Coronary artery (tissue), 2 donors: ENCODE measurements around the gene FGGY.

Experiments
- DNase-seq: peaks from one replicate; pipeline ENCODE4 v3.0.0-alpha.2; 2017; ENCODE audit warnings: low spot score
- H3K27ac ChIP-seq, 2 donors: fragments of 200-600 bp; sonication (generic); one replicate each; pipeline ENCODE4 v1.5.1; 2016 to 2019
- H3K4me3 ChIP-seq: fragments of 200-600 bp; sonication (generic); 2 replicates; pipeline ENCODE4 v1.5.1; 2016; ENCODE audit warnings: mild to moderate bottlenecking, moderate library complexity
- CTCF ChIP-seq: fragments of 200-600 bp; sonication (generic); IDR thresholded peaks from one replicate; pipeline ENCODE4 v1.5.1; 2019; ENCODE audit warnings: antibody characterized with exemption

FGGY gene

DNA sequence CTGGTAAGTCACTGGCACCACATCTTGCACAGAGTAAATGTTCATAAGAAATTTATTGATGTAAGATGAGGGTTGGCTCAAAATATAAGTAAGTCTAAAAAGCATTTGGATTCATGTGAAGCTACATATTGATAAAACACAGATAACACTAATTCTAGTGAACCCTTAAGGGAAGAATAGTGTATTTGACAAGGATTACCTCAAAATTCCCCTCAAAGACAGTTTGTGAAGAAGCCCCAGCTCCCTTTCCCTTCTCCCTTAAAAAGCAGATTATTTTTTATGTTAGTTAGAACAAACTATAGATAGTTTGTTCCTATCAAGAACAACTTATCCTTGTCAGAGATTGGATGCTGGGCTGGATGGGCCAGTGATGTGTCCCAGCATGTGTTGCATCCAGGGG is 10.7 kb downstream of the FGGY start:
- TF ChIP-seq CTCF: no peak
- Histone ChIP-seq H3K4me3 (no peak overlapping the region), H3K27ac (no peak overlapping the region)
- DNase-seq: no peak

DNA sequence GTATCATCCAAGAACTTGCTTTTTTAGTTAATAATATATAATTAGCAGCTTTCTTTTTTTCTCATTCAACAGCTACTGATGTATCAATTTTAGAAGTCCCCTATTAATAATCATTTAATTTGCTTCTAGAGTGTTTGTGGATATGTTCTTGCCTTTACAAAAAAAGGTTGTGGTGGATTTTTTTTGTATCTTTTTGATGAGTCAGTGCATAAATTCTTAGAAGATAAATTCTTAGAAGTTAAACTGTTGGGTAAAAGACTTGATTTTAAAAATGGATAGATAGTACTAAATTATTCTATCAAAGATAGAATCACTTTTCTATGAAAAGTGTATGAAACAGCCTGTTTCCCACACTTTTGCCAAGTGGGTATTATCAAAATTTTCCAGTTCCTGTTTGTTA is 11.9 kb downstream of the FGGY start:
- no peak for DNase-seq
- TF ChIP-seq CTCF: no peak
- H3K27ac ChIP-seq: no peak overlapping the region
- no peak overlapping the region for H3K4me3 ChIP-seq

- no peak for DNase-seq
- no peak overlapping the region for H3K4me3 ChIP-seq
- no peak for TF ChIP-seq CTCF
- no peak overlapping the region for H3K27ac ChIP-seq
Measured at GRCh38 chr1:59309392-59309791, 12.5 kb downstream of the FGGY start.

GRCh38 chr1:59309795-59310548 is 13.1 kb downstream of the FGGY start:
- Histone ChIP-seq H3K4me3 (no peak overlapping the region), H3K27ac (no peak overlapping the region)
- TF ChIP-seq CTCF: no peak
- no peak for DNase-seq

- Histone ChIP-seq H3K27ac (no peak overlapping the region), H3K4me3 (no peak overlapping the region)
- no peak for TF ChIP-seq CTCF
- no peak for DNase-seq
Measured at GRCh38 chr1:59310549-59311250, 13.8 kb downstream of the FGGY start.

GRCh38 chr1:59314776-59315528 is 18.1 kb downstream of the FGGY start:
- no peak for DNase-seq
- no peak overlapping the region for H3K4me3 ChIP-seq
- no peak for TF ChIP-seq CTCF
- H3K27ac ChIP-seq: no peak overlapping the region
